GM23338 (cell line): ENCODE data around the gene SETD1B.

Experiments used
- STAT1 ChIP-seq: IDR thresholded peaks from one replicate; pipeline ENCODE4 v1.6.1; 2016; ENCODE audit warnings: antibody characterized with exemption; ENCODE audit not compliant: unreplicated experiment
- TF ChIP-seq, protein P1 (sequence below), 2 experiments: fragments of 200-600 bp in 1 of 2; sonication (generic) in 1 of 2; conservative IDR thresholded peaks; 2 replicates each; pipeline versions ENCODE4 v1.5.1 to v1.6.1; 2016 to 2017; ENCODE audit warnings: antibody characterized with exemption in 2 of 2, low read depth in 2 of 2, mild to moderate bottlenecking in 2 of 2, moderate library complexity in 1 of 2

DNA sequence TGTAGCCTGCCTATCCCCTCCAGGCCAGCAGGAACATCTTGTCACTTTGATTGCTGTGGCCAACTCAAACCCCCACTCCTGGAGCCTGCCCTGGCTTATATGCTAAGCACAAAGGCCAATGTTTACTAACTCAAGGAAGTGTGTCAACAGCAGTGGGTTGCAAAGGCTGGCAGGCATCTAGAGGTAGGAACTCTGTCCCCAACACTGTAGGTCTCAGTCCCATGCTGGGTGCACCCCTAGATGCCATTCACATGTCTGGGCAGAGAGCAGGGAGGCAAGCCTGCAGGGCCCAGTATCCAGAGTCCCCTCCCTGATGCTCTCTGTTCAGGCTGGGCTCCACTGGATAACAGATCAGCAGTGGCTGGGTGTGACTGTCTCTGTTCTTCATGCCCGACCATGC is 56.4 kb downstream of the SETD1B start:
- TF ChIP-seq, protein P1, sequence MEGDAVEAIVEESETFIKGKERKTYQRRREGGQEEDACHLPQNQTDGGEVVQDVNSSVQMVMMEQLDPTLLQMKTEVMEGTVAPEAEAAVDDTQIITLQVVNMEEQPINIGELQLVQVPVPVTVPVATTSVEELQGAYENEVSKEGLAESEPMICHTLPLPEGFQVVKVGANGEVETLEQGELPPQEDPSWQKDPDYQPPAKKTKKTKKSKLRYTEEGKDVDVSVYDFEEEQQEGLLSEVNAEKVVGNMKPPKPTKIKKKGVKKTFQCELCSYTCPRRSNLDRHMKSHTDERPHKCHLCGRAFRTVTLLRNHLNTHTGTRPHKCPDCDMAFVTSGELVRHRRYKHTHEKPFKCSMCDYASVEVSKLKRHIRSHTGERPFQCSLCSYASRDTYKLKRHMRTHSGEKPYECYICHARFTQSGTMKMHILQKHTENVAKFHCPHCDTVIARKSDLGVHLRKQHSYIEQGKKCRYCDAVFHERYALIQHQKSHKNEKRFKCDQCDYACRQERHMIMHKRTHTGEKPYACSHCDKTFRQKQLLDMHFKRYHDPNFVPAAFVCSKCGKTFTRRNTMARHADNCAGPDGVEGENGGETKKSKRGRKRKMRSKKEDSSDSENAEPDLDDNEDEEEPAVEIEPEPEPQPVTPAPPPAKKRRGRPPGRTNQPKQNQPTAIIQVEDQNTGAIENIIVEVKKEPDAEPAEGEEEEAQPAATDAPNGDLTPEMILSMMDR (conservative IDR thresholded peaks at IDR 0.05; ENCODE audit: low read depth in 2 of 2), result no peak
- no peak for TF ChIP-seq STAT1
